LNCAP (cell line): ENCODE data around the gene TGM5.

Experiments
- TF ChIP-seq, protein P1 (sequence below): fragments of 450-650 bp; IDR thresholded peaks from 2 replicates; pipeline ENCODE4 v1.5.1; 2017; ENCODE audit warnings: mild to moderate bottlenecking

The TGM5 gene

GRCh38 chr15:43293432-43293831 is 26.7 kb upstream of the TGM5 start:
- TF ChIP-seq, protein P1, sequence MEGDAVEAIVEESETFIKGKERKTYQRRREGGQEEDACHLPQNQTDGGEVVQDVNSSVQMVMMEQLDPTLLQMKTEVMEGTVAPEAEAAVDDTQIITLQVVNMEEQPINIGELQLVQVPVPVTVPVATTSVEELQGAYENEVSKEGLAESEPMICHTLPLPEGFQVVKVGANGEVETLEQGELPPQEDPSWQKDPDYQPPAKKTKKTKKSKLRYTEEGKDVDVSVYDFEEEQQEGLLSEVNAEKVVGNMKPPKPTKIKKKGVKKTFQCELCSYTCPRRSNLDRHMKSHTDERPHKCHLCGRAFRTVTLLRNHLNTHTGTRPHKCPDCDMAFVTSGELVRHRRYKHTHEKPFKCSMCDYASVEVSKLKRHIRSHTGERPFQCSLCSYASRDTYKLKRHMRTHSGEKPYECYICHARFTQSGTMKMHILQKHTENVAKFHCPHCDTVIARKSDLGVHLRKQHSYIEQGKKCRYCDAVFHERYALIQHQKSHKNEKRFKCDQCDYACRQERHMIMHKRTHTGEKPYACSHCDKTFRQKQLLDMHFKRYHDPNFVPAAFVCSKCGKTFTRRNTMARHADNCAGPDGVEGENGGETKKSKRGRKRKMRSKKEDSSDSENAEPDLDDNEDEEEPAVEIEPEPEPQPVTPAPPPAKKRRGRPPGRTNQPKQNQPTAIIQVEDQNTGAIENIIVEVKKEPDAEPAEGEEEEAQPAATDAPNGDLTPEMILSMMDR, result no peak

DNA sequence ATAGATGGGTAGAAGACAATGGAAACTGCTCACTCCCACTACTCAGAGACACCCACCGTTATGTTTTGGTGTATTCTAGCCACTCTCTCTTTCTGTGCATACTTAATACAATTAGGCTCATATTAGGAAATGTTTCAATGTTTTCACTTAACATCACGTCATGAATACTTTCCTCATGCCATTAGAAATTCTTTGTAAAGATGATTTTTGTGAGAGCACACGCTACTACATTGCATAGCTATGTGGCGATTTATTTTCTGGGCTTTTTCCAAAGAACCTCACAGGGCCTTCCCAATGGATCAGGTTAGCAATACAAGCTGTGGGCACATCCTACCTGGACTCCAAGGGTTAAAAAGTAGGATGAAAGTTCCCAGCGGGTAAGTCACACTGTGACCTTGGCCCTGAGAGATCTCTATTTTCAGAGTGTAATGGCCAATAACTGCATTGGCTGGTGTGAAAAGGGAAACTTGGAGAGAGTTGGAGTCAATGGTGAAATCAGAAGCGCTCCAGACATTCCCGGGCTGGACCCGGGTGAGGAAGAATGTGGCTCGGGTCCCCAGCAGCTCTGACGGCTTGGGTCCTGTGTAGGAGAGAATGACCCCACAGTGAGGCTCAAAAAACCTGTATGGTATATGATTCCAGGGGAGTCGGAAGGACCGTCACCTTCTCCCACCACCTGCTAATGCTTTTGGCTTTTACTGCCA is 25.8 kb upstream of the TGM5 start:
- TF ChIP-seq, protein P1, result no peak

- TF ChIP-seq, protein P1, result no peak
Measured at GRCh38 chr15:43287254-43287653, 20.5 kb upstream of the TGM5 start.

DNA sequence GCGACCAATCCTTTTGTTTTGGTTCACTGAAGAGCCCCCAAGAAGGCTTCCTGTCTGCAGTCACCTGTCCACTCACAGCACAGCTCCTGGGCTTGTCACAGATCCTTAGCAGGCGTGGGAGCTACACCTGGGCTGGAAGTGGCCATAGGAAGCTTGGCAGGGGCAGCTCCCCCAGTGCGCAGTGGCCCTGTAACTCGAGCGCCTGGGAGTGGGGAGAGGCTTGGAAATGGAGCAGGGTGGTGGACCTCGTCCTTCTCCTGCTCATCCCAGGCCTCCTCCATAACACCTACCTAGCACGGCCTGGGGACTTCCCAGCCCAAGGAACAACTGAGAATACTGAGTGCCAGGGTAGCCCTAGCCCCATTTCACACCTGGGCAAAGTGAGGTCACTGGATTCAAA is 19.3 kb upstream of the TGM5 start:
- TF ChIP-seq, protein P1, result no peak

- TF ChIP-seq, protein P1, result peak; percentile 82
Measured at GRCh38 chr15:43285609-43286037, 18.9 kb upstream of the TGM5 start.

- TF ChIP-seq, protein P1, result no peak
Measured at GRCh38 chr15:43283526-43283925, 16.8 kb upstream of the TGM5 start.

DNA sequence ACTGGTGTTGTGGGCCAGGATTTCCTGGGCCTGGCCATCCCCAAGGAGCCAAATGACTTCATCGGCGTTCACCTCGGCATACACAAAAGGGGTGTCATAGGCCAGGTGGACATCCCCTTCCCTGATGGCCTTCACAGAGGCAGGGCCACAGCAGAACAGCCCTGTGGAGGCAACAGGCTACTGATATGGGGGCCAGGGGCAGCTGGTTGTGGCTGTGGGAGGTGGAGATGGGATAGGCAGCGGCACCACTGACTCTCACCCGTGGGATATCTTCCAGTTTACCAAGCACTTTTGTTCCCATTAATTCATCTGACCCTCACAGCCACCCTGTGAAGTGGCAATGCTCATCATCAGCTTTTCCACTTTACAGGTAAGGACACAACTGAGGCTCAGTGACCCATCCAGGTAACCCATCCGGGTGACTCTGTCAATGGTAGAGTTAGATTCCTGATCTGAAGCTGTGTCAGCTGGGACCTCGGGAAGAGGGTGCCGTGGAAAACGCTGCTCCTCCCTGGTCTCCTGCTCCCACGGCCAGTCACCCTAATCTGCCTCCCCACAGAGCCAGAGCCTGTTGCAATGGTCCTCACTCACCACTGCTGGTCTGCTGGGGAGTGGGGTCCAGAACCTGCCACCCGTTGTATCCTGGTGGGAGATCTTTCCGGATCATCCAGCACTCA is 15.3 kb upstream of the TGM5 start:
- TF ChIP-seq, protein P1, result no peak
